ENCODE results near the gene ZNF662.

The ZNF662 gene

GRCh38 chr3:42946050-42946449 lies 40.1 kb downstream of the ZNF662 start:
- DNase-seq: no peak

GRCh38 chr3:42957573-42957972 lies 51.6 kb downstream of the ZNF662 start:
- no peak for DNase-seq

- DNase-seq: no peak
Measured at GRCh38 chr3:42960282-42960681, 54.3 kb downstream of the ZNF662 start.

- no peak for DNase-seq
Measured at GRCh38 chr3:42960786-42961185, 54.8 kb downstream of the ZNF662 start.

- DNase-seq: peak; percentile 51
Measured at GRCh38 chr3:42961633-42962032, 55.7 kb downstream of the ZNF662 start.

GRCh38 chr3:42963269-42963668 lies 57.3 kb downstream of the ZNF662 start:
- no peak for DNase-seq

GRCh38 chr3:42964266-42964665 lies 58.3 kb downstream of the ZNF662 start:
- DNase-seq: no peak

All from left hindlimb (tissue), 1 donor.